HG03064 (cell line): ENCODE results near the gene FGG.

Experiments
- ATAC-seq: cut with Tn5 transposase; IDR thresholded peaks from one replicate; pipeline ENCODE4 v1.9.1; 2021; ENCODE audit warnings: low read depth; ENCODE audit not compliant: unreplicated experiment

Gene FGG

GRCh38 chr4:154559494-154560418 lies 52.7 kb downstream of the FGG start:
- peak; percentile 80 for ATAC-seq

- peak; percentile 12 for ATAC-seq
Measured at GRCh38 chr4:154559141-154559493, 53.3 kb downstream of the FGG start.
